HT1080 (cell line): ENCODE measurements around the gene TOMM34. TPM values are rescaled to one million over a fixed set of nuclear protein-coding genes. Genes with fewer than 3 reads are reported as not detected.

Source experiments
- DNase-seq: peaks from one replicate; pipeline ENCODE4 v3.0.0-alpha.2; 2015; ENCODE audit warnings: low read depth
- total RNA-seq: library from RNA; depleted of rRNA; stranded (reverse); fragments of >200 nt; shearing (Covaris generic); gene quantifications from 2 replicates; pipeline ENCODE4 v1.2.3, GENCODE V29; 2014

Gene TOMM34
- total RNA-seq, 1 experiment from 2014 or later = 177 TPM

DNA sequence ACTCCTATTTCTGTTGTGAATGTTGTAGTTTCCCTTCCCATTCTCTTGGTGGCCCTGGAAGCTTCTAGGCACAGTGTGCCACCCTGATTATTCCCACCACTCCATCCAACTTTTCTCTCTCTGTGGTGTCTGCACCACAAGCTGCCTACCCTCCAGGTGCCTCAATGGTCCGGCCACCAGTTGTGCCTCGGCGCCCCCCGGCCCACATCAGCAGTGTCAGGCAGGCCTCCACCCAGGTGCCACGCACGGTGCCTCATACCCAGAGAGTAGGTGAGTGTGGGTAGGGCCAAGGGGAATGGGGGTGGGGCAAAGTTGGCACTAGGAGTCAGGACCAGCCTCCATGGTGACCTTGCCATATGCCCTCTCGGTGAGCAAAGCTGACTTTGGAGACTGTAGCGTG is 27.3 kb downstream of the TOMM34 start:
- DNase-seq = no peak

- no peak for DNase-seq
These were observed 28.3 kb downstream of the TOMM34 start for GRCh38 chr20:44931911-44932310.

DNA sequence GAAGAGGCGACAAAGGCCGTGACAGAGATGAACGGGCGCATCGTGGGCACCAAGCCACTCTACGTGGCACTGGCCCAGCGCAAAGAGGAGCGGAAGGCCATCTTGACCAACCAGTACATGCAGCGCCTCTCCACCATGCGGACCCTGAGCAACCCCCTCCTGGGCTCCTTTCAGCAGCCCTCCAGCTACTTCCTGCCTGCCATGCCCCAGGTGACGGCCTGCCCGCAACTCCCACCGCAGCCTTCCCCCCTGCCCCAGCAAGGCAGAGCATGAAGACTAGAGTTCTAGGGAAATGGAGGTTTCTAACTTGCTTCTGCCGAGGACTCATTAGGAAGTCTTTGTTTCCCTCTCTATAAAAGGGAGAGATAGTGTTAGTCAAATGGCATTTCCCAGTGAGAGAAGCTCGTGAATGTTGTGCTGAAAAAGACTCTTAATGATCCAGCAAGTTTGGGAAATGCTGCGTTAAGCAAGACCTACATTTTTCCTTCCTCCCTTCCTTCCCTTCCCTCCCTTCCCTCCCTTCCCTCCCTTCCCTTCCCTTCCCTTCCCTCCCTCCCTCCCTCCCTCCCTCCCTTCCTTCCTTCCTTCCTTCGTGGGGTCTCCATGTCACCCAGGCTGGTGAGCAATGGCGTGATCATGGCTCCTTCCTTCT is 29.6 kb downstream of the TOMM34 start:
- DNase-seq = no peak

DNA sequence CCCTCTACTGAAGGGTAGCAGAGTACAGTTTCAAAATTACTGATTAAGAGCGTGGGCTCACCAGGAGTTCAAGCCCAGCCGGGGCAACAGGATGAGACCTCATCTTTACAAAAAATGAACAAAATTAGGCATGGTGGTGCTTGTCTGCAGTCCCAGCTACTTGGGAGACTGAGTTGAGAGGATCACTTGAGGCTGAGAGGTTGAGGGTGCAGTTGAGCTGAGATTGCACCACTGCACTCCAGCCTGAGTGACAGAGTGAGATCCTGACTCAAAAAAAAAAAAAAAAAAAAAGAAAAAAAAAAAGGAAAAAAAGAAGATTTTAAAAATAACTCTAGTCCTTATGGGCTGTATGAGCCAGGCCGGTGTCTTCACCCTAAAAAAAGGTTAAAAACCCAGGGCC is 31.6 kb downstream of the TOMM34 start:
- DNase-seq = no peak

DNA sequence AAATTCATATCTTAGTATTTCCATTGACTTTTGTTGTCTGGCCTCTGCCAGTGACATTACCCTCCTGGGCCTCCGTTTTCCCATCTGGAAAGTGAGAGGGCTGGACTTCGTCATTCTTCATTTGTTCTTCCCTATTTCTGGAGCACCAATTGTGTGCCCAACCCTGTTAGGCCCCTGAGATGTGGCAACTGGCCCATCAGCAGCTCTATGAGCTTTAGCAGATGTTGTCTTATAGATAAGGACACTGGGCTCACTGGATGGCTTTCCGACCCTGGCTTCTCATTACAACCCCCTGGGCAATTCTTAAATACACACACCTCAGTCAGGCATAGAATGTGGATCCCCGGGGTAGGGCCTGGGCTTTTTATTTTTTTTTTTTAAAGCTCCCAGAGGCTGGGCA is 35.7 kb downstream of the TOMM34 start:
- DNase-seq = no peak

- no peak for DNase-seq
These were observed 38.8 kb downstream of the TOMM34 start for GRCh38 chr20:44921447-44921846.

DNA sequence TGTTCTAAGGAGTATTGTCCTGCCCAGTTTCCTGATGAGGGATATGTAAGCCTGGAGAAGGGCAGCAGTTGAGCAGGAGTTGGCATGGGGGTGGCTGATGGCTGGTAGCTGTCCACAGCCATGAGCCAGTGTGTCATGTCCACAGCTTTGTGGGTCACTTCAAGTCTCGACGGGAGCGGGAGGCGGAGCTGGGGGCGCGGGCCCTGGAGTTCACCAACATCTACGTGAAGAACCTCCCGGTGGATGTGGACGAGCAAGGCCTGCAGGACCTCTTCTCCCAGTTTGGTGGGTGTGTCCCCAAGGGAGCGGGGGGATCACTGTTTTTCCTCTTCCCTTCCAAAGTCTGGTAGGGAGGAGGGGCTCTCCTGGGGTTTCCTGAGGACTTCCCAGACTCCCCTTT is 41.4 kb downstream of the TOMM34 start:
- no peak for DNase-seq

GRCh38 chr20:44918342-44918741 is 41.9 kb downstream of the TOMM34 start:
- DNase-seq = no peak

GRCh38 chr20:44917399-44917798 is 42.8 kb downstream of the TOMM34 start:
- no peak for DNase-seq

DNA sequence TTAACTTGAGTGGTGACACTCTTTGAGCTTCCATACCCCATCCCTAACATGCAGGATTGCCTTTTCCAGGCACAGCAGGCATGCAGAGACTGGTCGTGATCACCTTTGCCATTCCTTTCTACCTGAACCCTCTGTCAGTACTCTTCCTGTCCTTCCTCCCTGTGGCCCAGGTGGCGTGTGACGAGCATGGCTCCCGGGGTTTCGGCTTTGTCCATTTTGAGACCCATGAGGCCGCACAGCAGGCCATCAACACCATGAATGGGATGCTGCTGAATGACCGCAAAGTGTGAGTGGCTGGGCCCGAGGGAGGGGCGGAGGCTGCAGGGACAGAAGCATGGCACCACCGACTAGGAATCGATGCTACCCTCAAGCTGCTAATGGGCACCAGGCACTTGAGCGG is 43.6 kb downstream of the TOMM34 start:
- DNase-seq = no peak

GRCh38 chr20:44914924-44915323 is 45.3 kb downstream of the TOMM34 start:
- DNase-seq = no peak

- no peak for DNase-seq
These were observed 48.0 kb downstream of the TOMM34 start for GRCh38 chr20:44912189-44912588.

DNA sequence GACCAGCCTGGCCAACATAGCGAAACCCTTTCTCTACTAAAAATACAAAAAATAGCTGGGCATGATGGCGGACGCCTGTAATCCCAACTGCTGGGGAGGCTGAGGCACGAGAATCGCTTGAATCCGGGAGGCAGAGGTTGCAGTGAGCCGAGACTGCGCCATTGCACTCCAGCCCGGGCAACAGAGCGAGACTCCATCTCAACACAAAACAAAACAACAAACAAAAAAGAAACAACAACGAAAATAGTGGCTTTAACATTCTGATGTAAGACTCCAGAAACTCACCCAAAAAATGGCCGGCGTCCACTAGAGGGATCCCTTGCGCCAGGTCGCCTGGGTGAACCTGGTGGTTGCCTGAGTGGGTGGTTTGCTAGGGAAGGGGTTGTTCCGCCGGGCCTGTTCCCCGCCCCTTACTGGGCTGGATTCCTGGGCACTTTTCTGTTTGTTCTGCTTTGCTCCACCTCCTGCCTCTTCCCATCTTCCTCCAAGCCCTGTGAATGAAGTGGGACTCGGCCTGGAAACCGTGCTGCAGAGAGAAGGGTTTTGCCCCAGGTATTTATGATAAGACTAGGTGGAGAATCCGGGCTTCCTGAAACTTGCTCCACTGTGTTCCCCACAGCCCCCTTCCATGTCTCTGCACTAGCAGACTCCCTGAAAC is 48.8 kb downstream of the TOMM34 start:
- DNase-seq = peak; percentile 53

GRCh38 chr20:44910690-44911262 is 49.4 kb downstream of the TOMM34 start:
- DNase-seq = no peak

DNA sequence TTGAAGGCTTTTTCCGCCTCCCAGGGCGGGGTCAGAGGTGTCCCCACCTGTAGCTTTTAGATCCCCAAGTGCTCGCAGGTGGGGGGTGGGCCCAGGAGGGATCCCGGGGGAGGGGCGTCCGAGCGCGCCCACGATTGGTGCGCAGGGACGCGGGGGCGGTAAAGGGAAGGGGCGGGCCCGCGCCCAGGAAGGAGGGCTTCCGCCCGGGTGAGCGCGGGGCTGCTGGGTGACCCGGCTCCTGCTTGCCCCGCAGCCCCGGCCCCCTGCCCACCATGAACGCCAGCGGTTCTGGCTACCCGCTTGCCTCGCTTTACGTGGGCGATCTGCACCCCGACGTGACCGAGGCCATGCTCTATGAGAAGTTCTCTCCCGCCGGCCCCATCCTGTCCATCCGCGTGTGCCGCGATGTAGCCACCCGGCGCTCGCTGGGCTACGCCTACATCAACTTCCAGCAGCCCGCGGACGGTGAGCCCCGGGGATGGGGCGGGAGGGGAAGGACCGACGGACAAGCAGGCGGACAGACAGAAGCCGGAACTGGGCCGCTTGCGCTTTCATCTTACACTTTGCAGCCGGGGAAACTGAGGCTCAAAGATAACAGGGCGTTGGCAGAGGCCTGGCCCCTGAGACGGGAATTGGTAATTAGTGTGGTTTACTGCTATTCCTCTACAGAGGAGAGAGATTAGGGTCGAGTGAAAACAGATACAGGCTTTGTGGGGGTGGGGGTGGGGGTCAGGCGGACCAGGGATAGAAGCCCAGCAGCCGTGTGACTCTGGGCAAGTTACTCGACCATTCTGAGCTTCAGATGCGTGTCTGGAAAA is 50.1 kb downstream of the TOMM34 start, which contains the start of gene PABPC1L:
Gene PABPC1L, plus strand, starts transcription at position 189 of the 818 bp plus-strand sequence. Its CDS starts 84 bp downstream, at position 273.
- DNase-seq = peak; percentile 49

GRCh38 chr20:44908987-44909871 is 51.0 kb downstream of the TOMM34 start:
- no peak for DNase-seq

DNA sequence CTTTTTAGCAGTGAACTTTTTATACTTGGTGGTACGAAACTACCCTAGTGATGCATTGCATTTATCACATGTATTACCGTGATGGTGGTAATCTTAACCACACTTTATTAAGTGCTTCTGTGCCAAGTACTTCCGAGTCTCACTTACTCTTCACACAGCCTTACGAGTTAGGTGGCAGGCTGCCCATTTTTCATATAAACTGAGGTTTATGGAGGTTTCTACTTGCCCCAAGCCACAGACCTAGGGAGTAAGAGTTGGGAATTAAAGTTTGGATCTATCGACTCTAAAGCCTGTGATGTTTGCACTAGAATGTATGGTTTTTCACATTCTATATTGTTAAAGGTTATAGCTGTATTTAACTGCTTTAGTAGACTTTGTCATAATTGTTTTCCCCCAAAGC is 55.8 kb downstream of the TOMM34 start:
- no peak for DNase-seq

DNA sequence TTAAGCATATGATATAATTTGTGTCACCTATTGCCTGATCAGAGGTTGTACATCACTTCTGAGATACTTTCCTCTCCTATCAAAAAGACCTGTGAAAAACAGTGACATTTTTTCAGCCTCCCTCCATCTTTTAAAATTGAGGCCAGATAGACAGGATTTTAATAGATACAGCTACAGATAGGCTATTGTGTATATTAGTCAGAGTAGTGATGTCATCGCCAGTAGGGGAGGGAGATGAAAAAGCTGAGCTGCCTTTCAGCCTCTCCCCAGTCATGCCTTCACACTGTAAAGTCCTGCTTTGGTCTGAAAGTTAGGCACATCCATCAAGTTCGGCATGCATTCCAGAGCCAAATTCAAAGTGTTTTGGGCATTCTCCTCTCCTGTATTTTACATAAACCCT is 58.2 kb downstream of the TOMM34 start:
- DNase-seq = peak; percentile 45

GRCh38 chr20:44900231-44900854 is 59.9 kb downstream of the TOMM34 start:
- DNase-seq = no peak

DNA sequence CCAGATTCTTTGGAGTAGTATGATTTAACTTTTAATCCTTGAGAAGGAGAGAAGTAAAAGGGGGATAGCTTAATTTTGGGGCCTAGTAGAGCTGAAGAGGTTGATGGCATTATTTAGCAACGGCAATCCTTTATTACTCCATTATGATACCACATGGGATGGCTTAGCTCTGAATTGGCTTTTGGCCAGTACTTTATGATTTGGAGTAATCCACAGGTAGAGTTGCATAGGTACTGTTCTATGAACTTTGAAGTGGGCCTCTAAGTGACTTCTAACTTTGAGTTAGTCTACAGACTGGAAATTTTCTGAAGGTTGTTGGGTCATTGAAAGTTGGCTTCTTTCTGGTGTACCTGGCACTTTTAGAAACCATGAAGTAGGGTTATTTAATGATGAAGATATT is 63.1 kb downstream of the TOMM34 start:
- no peak for DNase-seq
